ELR (cell line): ENCODE data around the gene API5.
"Not testable (repeated sequence)": the region's sequence is repeated elsewhere in the genome, so short reads cannot be mapped to it uniquely, and the experiment has no call there.

Experiments used
- DNase-seq: peaks from one replicate; pipeline ENCODE4 v3.0.0-alpha.2; 2015; ENCODE audit warnings: low read depth

Gene API5

GRCh38 chr11:43311791-43312607 is at the start of gene API5:
Gene API5 (plus strand): TSS chr11:43311996. CDS start chr11:43312128, 132 bp downstream.
- DNase-seq: peak; percentile 96

- no peak for DNase-seq
These were observed 43.8 kb upstream of the API5 start for GRCh38 chr11:43267856-43268580.

- DNase-seq: no peak
These were observed 43.0 kb upstream of the API5 start for GRCh38 chr11:43268786-43269185.

GRCh38 chr11:43269254-43269918 is 42.4 kb upstream of the API5 start:
- DNase-seq: no peak

GRCh38 chr11:43270468-43270867 is 41.3 kb upstream of the API5 start:
- DNase-seq: no peak

GRCh38 chr11:43278193-43278956 is 33.4 kb upstream of the API5 start:
- DNase-seq: peak; percentile 56

GRCh38 chr11:43282607-43283440 is 29.0 kb upstream of the API5 start:
- DNase-seq: peak; percentile 52

- DNase-seq: no peak
These were observed 26.0 kb upstream of the API5 start for GRCh38 chr11:43285826-43286225.

GRCh38 chr11:43289368-43289767 is 22.4 kb upstream of the API5 start:
- no peak for DNase-seq

GRCh38 chr11:43298397-43298796 is 13.4 kb upstream of the API5 start:
- no peak for DNase-seq

GRCh38 chr11:43315966-43316365 is 4.2 kb downstream of the API5 start:
- DNase-seq: no peak

GRCh38 chr11:43316451-43316850 is 4.7 kb downstream of the API5 start:
- DNase-seq: peak; percentile 30

- peak; percentile 95 for DNase-seq
These were observed 16.2 kb downstream of the API5 start for GRCh38 chr11:43327987-43328386.

GRCh38 chr11:43328482-43328881 is 16.7 kb downstream of the API5 start:
- no peak for DNase-seq

GRCh38 chr11:43341159-43341558 is 29.4 kb downstream of the API5 start:
- no peak for DNase-seq

GRCh38 chr11:43351426-43351825 is 39.6 kb downstream of the API5 start:
- not testable (repeated sequence) for DNase-seq

- DNase-seq: no peak
These were observed 42.5 kb downstream of the API5 start for GRCh38 chr11:43354311-43354710.

- no peak for DNase-seq
These were observed 44.5 kb downstream of the API5 start for GRCh38 chr11:43356336-43356735.

GRCh38 chr11:43358279-43358800 is 46.5 kb downstream of the API5 start:
- DNase-seq: peak; percentile 17

- peak; percentile 95 for DNase-seq
These were observed 47.1 kb downstream of the API5 start, which contains the start of gene TTC17 for GRCh38 chr11:43358801-43359421. Gene TTC17 (plus strand): TSS chr11:43358920. CDS start chr11:43358955, 35 bp downstream.
